HG03066 (cell line): Measurements from ENCODE around the gene SLC6A17.

Source experiments
- ATAC-seq: cut with Tn5 transposase; IDR thresholded peaks from one replicate; pipeline ENCODE4 v1.9.1; 2021; ENCODE audit warnings: low read depth; ENCODE audit not compliant: unreplicated experiment

SLC6A17 gene

DNA sequence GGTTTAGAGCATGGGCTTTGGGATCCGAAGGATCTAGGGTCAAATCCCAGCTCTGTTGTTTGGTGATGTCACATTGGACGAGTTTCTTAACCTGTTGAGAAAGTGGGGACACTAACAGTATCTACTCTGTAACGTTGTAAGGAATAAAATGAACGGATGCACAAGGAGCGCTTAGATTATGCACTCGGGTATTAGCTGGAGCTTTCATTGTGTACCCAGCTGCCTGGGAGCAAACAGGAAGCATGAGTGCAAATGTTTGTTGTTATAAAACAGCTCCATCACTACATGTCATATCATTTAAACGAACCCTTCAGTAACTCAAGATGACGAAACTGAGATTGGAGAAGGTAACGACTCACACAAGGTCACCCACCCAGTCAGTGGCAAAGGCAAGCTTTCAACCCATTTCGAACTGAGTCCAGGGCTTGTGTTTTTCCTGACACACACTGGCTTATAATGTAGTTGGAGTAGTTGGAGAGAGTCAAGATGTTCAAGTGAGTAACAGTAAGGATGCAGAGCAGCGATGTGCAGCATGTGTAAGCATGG is 16.2 kb upstream of the SLC6A17 start:
- ATAC-seq = no peak

DNA sequence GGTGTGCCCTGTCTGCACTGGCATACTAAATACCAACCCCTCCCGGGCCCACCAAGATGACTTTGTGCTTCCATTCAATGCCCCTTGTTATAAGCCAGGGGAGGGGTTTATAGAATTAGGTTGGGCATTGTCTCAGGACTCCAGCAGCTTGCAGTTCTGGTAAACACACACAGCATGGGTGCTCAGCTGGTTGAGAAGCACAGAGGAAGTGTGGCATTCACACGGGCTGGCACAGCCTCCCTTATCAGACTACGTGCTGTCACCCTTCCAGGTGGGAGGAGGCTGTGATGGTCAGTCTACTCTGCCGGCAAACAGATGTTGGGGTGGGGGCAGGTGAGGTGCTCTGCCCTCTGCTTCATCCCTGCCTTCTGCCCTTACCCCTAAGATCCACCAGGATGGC is 15.0 kb upstream of the SLC6A17 start:
- ATAC-seq = no peak

DNA sequence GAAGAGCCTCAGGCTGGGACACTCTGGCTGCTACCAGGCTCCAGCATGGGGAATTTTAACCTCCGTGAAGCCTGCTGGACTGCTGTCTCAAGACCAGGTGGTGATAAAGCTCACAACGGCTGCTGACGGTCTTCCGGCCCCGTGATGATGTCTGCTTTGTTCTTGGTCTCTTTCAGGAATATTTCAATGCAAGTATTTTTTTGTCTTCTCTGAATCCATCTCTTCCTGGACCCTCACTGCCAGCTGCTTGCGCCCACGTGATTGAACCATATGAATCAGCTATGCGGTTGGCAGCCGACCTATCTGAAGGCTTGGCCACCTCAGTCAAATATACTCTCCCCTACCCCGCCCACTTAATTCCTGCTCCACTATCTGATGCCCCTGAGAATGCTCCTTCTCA is 14.6 kb upstream of the SLC6A17 start:
- no peak for ATAC-seq

DNA sequence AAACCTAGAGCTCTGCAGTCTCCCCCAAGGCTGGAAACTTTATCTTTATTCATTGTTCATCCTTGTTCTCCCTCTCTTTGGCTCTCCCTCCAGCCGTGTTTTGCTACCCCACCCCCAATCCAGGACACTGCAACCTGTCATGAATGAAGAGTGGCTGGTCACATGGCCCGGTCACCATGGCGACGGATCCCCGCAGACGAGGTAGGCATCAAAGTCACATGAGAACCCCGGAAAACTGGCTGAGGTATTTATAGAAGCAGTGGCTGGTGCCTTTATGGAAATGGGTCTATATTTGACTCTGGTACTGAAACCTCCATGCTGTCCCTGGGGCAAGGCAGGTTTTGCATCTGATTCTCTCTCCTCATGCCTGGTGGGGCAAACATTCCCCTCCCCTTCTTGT is 13.4 kb upstream of the SLC6A17 start:
- no peak for ATAC-seq

DNA sequence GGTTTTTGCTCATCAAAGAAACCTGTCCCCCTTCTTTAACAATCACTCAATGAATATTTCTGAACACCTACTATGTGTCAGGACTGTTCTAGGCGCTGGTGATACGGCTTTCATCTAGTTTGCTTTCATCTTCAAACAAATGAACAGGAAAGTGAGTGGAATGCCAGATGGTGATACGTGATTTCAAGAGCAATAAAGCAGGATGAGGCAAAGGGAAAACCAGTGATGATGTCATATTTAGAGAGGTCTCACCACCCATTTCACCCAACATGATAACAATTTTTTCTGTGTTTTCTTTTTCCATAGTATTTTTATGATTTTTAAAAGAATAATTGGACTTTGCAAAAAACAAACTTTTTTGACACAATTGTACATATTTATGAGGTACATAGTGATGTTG is 11.3 kb upstream of the SLC6A17 start:
- no peak for ATAC-seq

DNA sequence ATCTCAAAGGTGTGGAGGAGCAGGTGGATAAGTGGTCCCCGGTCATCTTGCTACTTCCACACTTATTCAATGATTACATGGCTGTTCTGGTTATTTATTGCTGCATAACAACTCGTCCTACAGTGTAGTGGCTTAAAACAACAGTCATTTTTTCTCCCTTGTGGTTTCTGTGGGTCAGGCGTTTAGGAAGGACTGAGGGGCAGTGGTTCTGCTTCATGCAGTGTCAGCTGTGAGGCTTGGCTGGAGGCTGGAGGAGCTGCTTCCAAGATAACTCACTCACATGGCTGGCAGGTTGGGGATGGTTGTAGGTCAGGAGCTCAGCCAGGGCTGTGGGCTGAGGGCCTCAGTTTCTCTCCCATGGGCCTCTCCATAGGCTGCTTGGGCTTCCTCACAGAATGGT is 5.9 kb upstream of the SLC6A17 start:
- ATAC-seq = no peak

DNA sequence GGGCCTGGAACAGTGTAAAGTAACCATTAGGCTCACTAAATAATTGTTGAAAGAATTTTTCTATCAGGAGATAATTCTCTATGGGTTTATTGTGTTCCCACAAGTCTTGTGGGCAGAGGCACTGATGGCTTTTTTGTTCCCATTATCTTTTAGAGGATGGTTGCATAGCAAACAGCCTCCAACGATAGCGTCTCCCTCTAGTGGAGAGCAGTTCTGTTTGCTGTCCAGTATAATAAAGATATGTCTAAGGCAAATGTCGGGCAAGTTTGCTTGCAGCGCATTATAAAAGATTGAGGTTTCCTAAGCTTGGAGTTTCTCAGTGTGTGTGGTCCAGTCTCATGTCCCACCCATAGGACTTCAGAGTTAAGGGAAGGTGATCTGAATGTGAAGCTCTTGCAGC is 1.3 kb upstream of the SLC6A17 start:
- no peak for ATAC-seq

DNA sequence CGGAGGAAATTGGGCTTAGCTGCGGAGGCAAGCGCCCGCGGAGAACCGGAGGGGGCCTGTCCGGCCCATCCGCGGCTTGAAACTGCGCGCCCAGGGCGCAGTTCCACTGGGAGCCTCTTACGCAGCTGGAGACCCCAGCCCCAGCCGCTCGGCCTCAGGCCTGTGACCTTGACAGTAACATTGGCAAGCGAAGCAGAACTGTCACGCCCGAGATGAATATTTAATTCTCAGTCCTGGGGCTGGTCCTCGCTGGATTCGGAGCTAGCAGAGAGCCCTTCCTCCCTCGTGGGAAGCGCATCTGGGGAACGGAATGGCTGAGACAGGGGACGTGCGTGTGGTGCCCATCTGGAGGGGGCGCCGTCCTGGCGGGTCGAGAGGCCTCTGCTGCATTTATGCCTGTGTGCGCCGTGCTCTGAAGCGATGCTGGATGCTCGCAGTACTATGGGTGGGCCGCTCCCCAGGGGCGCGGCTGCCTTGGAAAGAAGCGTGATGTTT is 928 bp downstream of the SLC6A17 start:
- ATAC-seq = no peak

DNA sequence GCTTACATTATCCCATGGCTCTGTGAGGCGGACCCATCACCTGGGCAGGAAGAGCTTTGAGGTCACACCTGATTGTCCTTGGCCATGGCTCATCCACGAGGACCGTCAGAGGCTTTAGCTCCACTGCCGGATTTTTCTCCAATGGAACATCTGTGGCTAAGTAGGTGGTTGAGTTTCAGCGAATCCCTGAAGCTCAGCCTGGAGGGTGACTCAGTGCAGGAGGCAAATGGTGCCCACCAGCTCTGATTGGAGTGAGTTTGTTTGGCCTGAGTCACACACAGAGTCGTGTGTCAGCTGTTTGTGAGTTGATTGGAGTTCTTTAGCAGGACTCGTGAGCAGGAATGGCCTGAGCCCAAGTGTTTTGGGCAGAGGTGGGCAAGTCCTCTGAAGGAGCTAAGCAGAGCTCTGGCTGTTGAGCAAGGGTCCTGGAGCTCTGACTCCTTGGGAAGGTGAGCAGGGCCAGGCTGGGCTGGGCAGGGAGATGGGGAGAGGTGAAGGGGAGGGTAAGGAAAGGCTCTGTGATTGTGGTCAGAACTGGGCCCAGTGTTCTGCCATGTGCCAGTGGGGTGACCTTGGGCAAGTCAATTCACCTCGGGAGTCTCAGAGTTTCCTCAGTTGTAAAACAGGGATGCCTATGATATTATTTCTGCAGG is 2.0 kb downstream of the SLC6A17 start:
- ATAC-seq = no peak

DNA sequence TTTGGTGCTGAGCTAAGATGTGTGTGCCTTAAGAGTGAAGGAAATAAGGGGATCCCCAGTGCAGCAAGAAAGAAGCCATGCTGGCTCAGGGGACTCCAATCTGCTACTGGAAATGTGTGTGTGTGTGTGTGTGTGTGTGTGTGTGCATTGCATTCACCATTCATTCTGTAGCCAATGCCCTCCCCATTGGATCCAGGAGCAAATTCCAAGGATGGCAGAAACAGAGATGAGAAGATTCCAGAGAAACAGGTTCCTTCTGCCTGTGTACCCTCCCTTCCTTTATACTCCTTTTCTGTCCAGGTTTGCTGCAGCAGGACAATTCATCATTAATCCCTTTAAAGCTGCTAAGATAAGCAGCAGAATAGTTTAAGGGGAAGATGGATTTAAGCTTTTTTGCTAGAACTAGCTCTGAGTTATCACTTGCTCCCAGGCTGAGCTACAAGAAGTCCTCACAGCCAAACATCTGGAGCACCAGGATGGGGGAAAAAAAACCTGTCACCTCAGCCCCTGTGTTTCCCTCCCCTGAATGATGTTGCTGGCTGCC is 3.2 kb downstream of the SLC6A17 start:
- ATAC-seq = no peak

DNA sequence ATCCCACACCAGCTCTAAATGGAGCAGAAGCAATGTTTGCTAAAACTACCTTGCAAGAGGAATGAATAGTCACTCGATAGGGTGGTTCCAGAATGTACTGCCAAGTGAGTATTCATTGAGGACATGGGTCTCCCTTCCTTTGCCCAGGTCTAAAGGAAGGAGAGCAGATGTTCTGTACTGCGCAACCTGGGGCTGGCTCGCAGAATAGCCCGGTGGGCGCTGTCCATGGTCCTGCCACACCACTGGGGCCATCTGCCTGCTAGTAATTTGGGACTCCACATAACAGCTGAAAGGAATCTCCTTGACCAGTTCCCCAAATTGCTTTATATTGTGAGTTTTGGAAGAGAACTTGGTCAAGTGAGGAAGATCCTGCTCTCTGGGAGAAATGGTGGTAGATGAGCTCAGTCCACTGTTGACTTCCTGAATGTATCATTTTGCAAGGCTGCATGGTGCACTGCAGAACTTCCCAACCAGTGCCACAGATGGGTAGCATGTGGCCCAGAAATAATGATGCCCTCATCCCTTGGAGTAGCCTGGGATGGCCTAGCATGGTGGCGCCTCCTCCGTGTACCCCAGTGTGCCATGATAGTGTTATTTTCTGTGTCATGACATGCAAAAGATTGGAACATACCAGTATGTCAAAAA is 5.7 kb downstream of the SLC6A17 start:
- ATAC-seq = no peak

DNA sequence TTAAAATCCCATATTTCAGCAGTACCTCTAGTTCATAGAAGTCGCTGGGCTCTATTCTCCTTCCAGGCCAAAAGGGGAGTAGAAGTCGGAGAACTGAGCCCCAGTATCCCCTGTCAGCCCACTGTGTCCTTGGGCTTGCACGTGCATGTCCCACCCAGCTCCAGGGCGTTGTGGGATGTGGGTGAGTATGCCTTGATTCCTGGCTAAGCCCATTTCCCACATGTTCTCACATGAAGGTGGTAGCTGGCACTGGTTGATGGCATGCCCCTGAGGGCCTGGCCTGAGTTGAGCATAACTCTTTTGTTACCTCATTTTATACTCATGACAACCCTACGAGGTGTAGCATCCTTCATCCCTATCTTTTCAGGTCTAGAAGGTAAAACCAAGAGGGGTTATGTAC is 8.0 kb downstream of the SLC6A17 start:
- no peak for ATAC-seq

DNA sequence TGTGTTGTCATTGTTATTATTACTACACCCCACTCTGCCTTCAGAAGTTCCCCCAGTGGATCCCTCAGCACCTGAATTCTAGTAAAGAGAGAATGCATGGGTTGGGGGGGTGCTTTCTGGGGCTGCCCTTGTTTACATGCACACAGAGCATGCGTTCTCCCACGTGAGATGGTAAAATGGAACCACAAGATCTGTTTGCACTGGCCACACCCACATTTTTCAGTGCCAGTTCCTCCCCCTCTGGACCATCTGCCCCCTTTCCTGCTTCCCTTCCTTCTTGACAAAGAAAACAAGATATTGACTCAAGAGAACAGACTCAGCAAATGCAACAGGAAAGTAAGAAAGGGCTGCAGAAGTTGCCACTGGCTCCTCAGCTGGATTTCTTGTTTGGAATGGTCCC is 8.9 kb downstream of the SLC6A17 start:
- ATAC-seq = no peak

DNA sequence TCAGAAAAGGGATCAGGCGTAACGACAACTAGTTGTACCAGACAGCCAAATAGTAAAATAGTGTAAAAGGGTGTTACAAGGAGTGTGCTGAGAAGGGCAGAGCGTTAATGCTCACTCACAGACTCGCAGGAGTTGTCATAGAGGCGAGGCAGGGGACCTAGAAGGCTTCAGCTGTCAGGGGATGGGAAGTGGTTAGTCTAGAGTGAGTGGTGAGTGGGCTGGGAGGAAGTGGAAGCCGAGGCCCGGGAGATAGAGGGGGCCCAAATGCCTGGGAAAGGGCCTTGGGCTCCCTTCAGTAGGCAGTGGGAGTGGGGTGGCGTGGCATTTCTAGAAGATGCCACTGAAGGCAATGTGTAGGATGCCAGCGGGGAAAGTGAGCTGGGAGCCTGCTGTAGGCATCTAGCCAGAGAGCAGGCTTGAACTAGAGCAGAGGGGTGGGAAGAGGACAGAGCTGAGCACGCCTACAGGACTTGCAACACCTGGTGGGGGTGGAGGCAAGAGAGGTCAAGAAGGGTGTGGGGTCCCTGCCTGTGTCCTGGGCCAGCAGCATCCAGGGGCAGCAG is 10.3 kb downstream of the SLC6A17 start:
- no peak for ATAC-seq

DNA sequence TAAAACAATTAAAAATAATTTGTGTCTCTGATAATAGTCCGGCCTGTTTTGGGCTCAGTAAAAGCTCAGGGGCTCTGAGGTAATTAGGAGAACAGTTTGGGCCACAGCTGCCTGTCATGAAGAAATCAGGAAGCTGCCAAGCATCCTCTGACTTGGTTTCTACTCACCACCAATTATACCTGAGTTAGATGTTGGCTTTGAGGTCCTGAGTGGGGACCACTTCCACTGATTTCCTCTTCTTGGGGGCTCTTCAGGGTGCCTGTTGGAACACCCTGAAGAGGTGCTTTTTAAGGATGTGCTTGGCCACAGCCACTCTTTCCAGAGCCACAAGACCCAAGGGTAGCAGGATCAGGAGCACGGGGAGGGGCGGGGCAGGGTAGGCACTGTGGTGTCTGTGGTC is 10.9 kb downstream of the SLC6A17 start:
- no peak for ATAC-seq

DNA sequence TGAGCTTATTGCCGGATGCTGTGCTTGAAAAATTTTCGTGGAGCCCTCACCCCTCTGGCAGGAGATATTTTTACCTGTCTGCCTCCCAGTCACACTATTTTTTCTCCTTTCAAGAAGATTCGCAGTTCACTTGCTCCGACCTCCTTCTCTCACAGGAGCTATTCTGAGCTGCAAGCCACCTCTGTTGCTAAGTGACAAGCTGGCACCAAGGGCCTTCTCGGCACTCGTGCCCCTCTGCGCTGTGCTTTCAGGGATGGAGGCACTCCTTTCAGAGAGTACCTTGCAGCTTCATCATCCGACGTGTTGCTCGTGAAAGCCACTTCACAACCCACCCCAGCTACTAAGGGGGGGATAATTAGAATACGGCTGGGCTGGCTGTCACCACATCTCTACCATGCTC is 11.6 kb downstream of the SLC6A17 start:
- ATAC-seq = no peak

DNA sequence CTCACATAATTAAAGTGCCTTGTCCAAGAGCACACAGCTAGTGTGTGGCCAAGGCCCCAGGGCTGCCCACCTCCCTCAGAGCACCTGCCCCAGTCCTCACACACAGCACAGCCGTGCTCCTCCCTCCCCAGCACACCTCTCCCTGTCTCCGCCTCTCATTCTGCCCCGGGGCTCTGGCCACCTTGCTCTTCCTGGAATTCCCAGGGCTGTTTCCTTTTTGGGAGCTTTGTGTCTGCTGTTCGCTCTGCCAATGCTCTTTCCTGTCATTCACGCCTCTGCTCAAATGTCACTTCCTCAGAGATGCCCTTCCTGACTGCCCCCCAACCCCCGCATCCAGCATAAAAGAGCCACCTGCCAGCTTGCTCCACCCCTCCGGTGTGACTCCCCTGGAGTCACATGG is 13.3 kb downstream of the SLC6A17 start:
- no peak for ATAC-seq

DNA sequence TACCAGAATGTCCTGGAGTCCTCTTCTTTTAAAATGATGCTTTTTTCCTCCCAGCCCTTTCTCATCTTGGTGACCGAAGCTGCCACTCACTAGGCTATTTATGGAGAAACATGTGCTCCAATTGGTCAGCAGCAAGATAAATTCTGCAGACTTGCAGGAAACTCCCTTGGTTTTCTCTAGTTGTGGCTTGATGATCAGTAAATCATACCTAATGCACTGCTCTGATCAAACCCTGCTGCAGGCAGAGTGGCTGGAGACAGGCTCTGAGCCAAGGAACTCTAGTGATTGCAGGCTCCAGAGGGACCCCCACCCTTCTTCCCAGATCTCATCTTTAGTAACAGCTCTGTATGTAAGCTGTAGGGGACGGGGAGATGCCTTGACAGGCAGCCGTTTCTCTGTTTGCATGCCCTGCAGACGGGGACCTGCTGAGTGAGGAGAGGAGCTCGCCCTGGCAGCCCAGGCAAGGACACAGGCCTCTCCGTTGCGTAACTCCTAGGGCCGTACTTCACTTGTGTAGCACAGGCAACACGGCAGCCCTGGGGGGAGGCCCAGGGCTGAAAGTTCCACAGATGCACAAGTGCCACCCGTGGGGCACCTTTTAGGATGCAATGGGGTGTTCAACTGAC is 14.5 kb downstream of the SLC6A17 start:
- ATAC-seq = no peak

DNA sequence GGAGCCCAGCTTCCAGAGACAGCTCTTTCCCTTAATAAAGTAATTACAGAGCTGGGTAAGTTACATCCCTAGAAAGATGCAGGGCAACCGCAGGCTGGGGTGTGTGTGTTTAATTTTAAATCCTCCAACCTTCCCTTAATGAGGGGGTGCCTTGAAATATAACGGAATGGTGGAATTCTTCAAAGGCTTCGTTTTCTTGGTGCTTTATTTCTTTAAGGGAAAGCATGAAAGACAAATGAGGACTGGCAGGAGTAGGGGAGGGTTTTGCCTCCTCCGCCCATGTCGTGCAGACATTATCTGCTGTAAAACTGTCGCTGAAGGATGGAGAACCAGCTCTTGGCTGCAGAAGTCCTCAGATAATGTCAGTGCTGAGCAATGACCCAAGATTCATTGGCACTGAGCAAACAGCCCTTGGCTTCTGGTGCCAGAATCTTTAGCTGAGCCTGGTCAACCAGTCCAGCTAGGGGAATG is 15.5 kb downstream of the SLC6A17 start:
- ATAC-seq = no peak

DNA sequence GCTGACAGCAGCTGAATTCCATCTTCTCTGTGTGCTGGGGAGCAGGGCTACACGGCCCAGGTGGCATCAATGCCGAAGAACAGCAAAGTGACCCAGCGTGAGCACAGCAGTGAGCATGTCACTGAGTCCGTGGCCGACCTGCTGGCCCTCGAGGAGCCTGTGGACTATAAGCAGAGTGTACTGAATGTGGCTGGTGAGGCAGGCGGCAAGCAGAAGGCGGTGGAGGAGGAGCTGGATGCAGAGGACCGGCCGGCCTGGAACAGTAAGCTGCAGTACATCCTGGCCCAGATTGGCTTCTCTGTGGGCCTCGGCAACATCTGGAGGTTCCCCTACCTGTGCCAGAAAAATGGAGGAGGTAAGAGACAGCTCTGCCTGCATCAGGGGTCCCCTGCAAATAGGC is 16.6 kb downstream of the SLC6A17 start:
- no peak for ATAC-seq
